CD14-positive monocyte (primary cell): Measurements from ENCODE around the gene CHFR. TPM values are rescaled to one million over a fixed set of nuclear protein-coding genes. Genes with fewer than 3 reads are reported as not detected.

Source experiments
- DNase-seq, 3 donors: peaks; one replicate each; pipeline ENCODE4 v3.0.0-alpha.2; 2011 to 2022
- H2AFZ ChIP-seq: 2 replicates; pipeline ENCODE4 v1.6.0; 2012; ENCODE audit warnings: mild to moderate bottlenecking, low read depth, low read length, inconsistent platforms; ENCODE audit not compliant: insufficient read depth, poor library complexity, severe bottlenecking
- H3K27ac ChIP-seq, 2 donors: 1 replicate in 1 of 2; 2 replicates in 1 of 2; pipeline ENCODE4 v1.5.1; 2012 to 2013; ENCODE audit warnings: low read length in 2 of 2, control low read depth in 1 of 2, inconsistent platforms in 1 of 2, low read depth in 1 of 2, mild to moderate bottlenecking in 1 of 2
- H3K27me3 ChIP-seq, 2 donors: one replicate each; pipeline versions ENCODE4 v1.6.0 to v1.6.1; 2011 to 2013; ENCODE audit warnings: low read length in 2 of 2; ENCODE audit not compliant: control insufficient read depth in 2 of 2, insufficient read depth in 2 of 2
- H3K36me3 ChIP-seq, 2 donors: replicated peaks in 1 of 2; 1 replicate in 1 of 2; 2 replicates in 1 of 2; pipeline versions ENCODE4 v1.5.1 to v1.6.1; 2012 to 2013; ENCODE audit warnings: low read length in 2 of 2, control low read depth in 1 of 2, inconsistent platforms in 1 of 2, mild to moderate bottlenecking in 1 of 2; ENCODE audit not compliant: insufficient read depth in 2 of 2, control insufficient read depth in 1 of 2
- H3K4me1 ChIP-seq, 2 donors: 1 replicate in 1 of 2; 2 replicates in 1 of 2; pipeline versions ENCODE4 v1.5.1 to v1.6.1; 2012 to 2013; ENCODE audit warnings: low read length in 2 of 2, control low read depth in 1 of 2, inconsistent platforms in 1 of 2, mild to moderate bottlenecking in 1 of 2, moderate library complexity in 1 of 2; ENCODE audit not compliant: insufficient read depth in 2 of 2, control insufficient read depth in 1 of 2
- H3K4me2 ChIP-seq: replicated peaks from 2 replicates; pipeline ENCODE3; 2012; ENCODE audit warnings: low read length, moderate library complexity, mild to moderate bottlenecking; ENCODE audit not compliant: poor library complexity, severe bottlenecking; ENCODE audit errors: extremely low read depth
- H3K4me3 ChIP-seq, 3 experiments: fragments of 200-600 bp in 1 of 3; sonication (generic) in 1 of 3; replicated peaks in 1 of 3; 1 replicate in 2 of 3; 2 replicates in 1 of 3; pipeline ENCODE4 v1.5.1; 2011 to 2013; ENCODE audit warnings: low read length in 3 of 3, mild to moderate bottlenecking in 3 of 3, control low read depth in 2 of 3, low read depth in 2 of 3, inconsistent platforms in 1 of 3, moderate library complexity in 1 of 3
- H3K79me2 ChIP-seq: 2 replicates; pipeline ENCODE4 v1.6.0; 2012; ENCODE audit warnings: mild to moderate bottlenecking, control low read depth, inconsistent platforms, low read length, moderate library complexity; ENCODE audit not compliant: insufficient read depth
- H3K9ac ChIP-seq: 2 replicates; pipeline ENCODE4 v1.6.0; 2017; ENCODE audit warnings: low read length, mild to moderate bottlenecking; ENCODE audit not compliant: insufficient read depth, poor library complexity, severe bottlenecking
- H3K9me3 ChIP-seq, 2 donors: replicated peaks in 1 of 2; 1 replicate in 1 of 2; 2 replicates in 1 of 2; pipeline versions ENCODE4 v1.5.1 to v1.6.1; 2012 to 2013; ENCODE audit warnings: low read length in 2 of 2, control low read depth in 1 of 2; ENCODE audit not compliant: control insufficient read depth in 1 of 2, insufficient read depth in 1 of 2
- H4K20me1 ChIP-seq: 2 replicates; pipeline ENCODE4 v1.6.0; 2012; ENCODE audit warnings: mild to moderate bottlenecking, low read length, control low read depth, moderate library complexity; ENCODE audit not compliant: insufficient read depth
- H3K27ac Mint-ChIP-seq, 7 donors: one replicate each; pipeline ENCODE4 v1.8.0; 2020; ENCODE audit warnings: mild to moderate bottlenecking in 7 of 7, mixed read lengths in 7 of 7, moderate library complexity in 6 of 7, inconsistent platforms in 2 of 7
- H3K27me3 Mint-ChIP-seq, 3 donors: one replicate each; pipeline ENCODE4 v1.8.0; 2021 to 2022; ENCODE audit warnings: low read depth in 3 of 3, mild to moderate bottlenecking in 3 of 3, mixed read lengths in 3 of 3, moderate library complexity in 3 of 3, inconsistent platforms in 1 of 3
- H3K36me3 Mint-ChIP-seq, 2 donors: one replicate each; pipeline ENCODE4 v1.8.0; 2020; ENCODE audit warnings: mixed read lengths in 2 of 2, inconsistent platforms in 1 of 2, mild to moderate bottlenecking in 1 of 2
- H3K4me1 Mint-ChIP-seq: one replicate; pipeline ENCODE4 v1.8.0; 2020; ENCODE audit warnings: mild to moderate bottlenecking, mixed read lengths
- H3K4me3 Mint-ChIP-seq, 2 donors: one replicate each; pipeline ENCODE4 v1.8.0; 2020; ENCODE audit warnings: mild to moderate bottlenecking in 2 of 2, mixed read lengths in 2 of 2, moderate library complexity in 1 of 2
- H3K9me3 Mint-ChIP-seq, 7 donors: one replicate each; pipeline ENCODE4 v1.8.0; 2020 to 2022; ENCODE audit warnings: mixed read lengths in 7 of 7, mild to moderate bottlenecking in 6 of 7, moderate library complexity in 6 of 7, inconsistent platforms in 2 of 7
- CTCF ChIP-seq: fragments of 200-600 bp; IDR thresholded peaks from one replicate; pipeline ENCODE4 v1.8.0; 2022; ENCODE audit warnings: antibody characterized with exemption, mild to moderate bottlenecking
- WGBS: methylation state at CpG from one replicate; pipeline ENCODE4 v1.1.5; 2013; ENCODE audit warnings: missing lambda C conversion rate; ENCODE audit not compliant: insufficient coverage; 5-methylcytosine and 5-hydroxymethylcytosine counted together
- intact Hi-C, 2 donors: fragments of 100-400 bp; cut with micrococcal nuclease; formaldehyde crosslinking; loops; one replicate each; pipeline versions ENCODE4 v1.15.0 to v1.15.1; 2023
- polyA plus RNA-seq, 3 donors: library from polyadenylated mRNA; depleted of rRNA in 1 of 3; unstranded in 2 of 3; stranded (reverse) in 1 of 3; fragments of 300-500 nt in 2 of 3; fragments of >200 nt in 1 of 3; fragmentation: Illumina TruSeq in 2 of 3; gene quantifications; 1 replicate in 2 of 3; 2 replicates in 1 of 3; pipeline ENCODE4 v1.2.3, GENCODE V29; 2012 to 2021

CHFR gene
- polyA plus RNA-seq, 3 donors: 28.0 to 76.3 (median 39.3) TPM

GRCh38 chr12:132936163-132936562, 48.8 kb upstream of the CHFR start:
- H3K27me3 ChIP-seq: no peaks in the 10 kb centered on the region
- no peaks in the 10 kb centered on the region for H3K79me2 ChIP-seq
- H4K20me1 ChIP-seq: no peaks in the 10 kb centered on the region
- peaks cover 71 to 78% of the 10 kb centered on the region in 2 donors for H3K9me3 ChIP-seq
- H3K4me3 Mint-ChIP-seq: no peak overlapping the region
- H3K4me2 ChIP-seq: no peak overlapping the region
- DNase-seq: no peak
- no peak overlapping the region for H2AFZ ChIP-seq
- H3K27ac ChIP-seq: no peak overlapping the region
- H3K4me1 ChIP-seq: no peaks in the 10 kb centered on the region
- H3K4me3 ChIP-seq: no peak overlapping the region
- peaks cover 39 to 94% (median 86%) of the 10 kb centered on the region in 7 donors for H3K9me3 Mint-ChIP-seq
- no CpG with 5 or more reads among the region's 2 CpGs for WGBS
- peaks cover 0 to 3% of the 10 kb centered on the region in 2 donors for H3K36me3 ChIP-seq
- TF ChIP-seq CTCF: no peak
- H3K36me3 Mint-ChIP-seq: peaks cover 2 to 17% of the 10 kb centered on the region in 2 donors
- intact Hi-C loops: no loop called here
- H3K4me1 Mint-ChIP-seq: no peaks in the 10 kb centered on the region
- peaks cover 0 to 2% (median 0%) of the 10 kb centered on the region in 3 donors for H3K27me3 Mint-ChIP-seq
- no peak overlapping the region for H3K9ac ChIP-seq
- no peak overlapping the region for H3K27ac Mint-ChIP-seq

- H4K20me1 ChIP-seq: no peaks in the 10 kb centered on the region
- no peaks in the 10 kb centered on the region for H3K27me3 ChIP-seq
- no peaks in the 10 kb centered on the region for H3K79me2 ChIP-seq
- no peak overlapping the region for H3K4me3 Mint-ChIP-seq
- intact Hi-C loops: no loop called here
- no peak overlapping the region for H2AFZ ChIP-seq
- H3K4me1 Mint-ChIP-seq: no peaks in the 10 kb centered on the region
- no peak for TF ChIP-seq CTCF
- no peak overlapping the region for H3K27ac ChIP-seq
- WGBS: no CpG with 5 or more reads among the region's 6 CpGs
- peak overlapping the region in 1 of 3 experiments; percentile 37 for H3K4me3 ChIP-seq
- H3K9ac ChIP-seq: no peak overlapping the region
- no peaks in the 10 kb centered on the region for H3K4me1 ChIP-seq
- no peak overlapping the region for H3K27ac Mint-ChIP-seq
- H3K36me3 Mint-ChIP-seq: peaks cover 0 to 40% of the 10 kb centered on the region in 2 donors
- peaks cover 67 to 100% of the 10 kb centered on the region in 2 donors for H3K9me3 ChIP-seq
- DNase-seq: no peak
- H3K36me3 ChIP-seq: peaks cover 0 to 19% of the 10 kb centered on the region in 2 donors
- peaks cover 0 to 2% (median 0%) of the 10 kb centered on the region in 3 donors for H3K27me3 Mint-ChIP-seq
- H3K4me2 ChIP-seq: no peak overlapping the region
- peaks cover 64 to 98% (median 92%) of the 10 kb centered on the region in 7 donors for H3K9me3 Mint-ChIP-seq
These were observed 39.0 kb upstream of the CHFR start for GRCh38 chr12:132926415-132926833.
